Right atrium auricular region (tissue), 2 donors: ENCODE measurements around the gene GPC3. TPM values are rescaled to one million over a fixed set of nuclear protein-coding genes. Genes with fewer than 3 reads are reported as not detected.

Experiments used
- DNase-seq: peaks from one replicate; pipeline ENCODE4 v3.0.0-alpha.2; 2019; ENCODE audit warnings: low spot score
- H3K27ac ChIP-seq, 2 donors: fragments of 200-600 bp; sonication (generic); 1 replicate in 1 of 2; 2 replicates in 1 of 2; pipeline ENCODE4 v1.5.1; 2016 to 2019
- H3K27me3 ChIP-seq, 2 donors: fragments of 200-600 bp; sonication (generic); one replicate each; pipeline versions ENCODE4 v1.5.1 to v1.6.0; 2017 to 2019
- H3K36me3 ChIP-seq: fragments of 200-600 bp; sonication (generic); one replicate; pipeline ENCODE4 v1.5.1; 2016
- H3K4me1 ChIP-seq, 2 donors: fragments of 200-600 bp; sonication (generic); one replicate each; pipeline versions ENCODE4 v1.5.1 to v1.6.0; 2017 to 2019
- H3K4me3 ChIP-seq, 2 donors: fragments of 200-600 bp; sonication (generic); 1 replicate in 1 of 2; 2 replicates in 1 of 2; pipeline ENCODE4 v1.5.1; 2017 to 2019; ENCODE audit warnings: mild to moderate bottlenecking in 1 of 2, moderate library complexity in 1 of 2
- H3K9me3 ChIP-seq, 2 donors: fragments of 200-600 bp; sonication (generic); one replicate each; pipeline ENCODE4 v1.5.1; 2019
- CTCF ChIP-seq, 2 donors: fragments of 200-600 bp; sonication (generic); IDR thresholded peaks; one replicate each; pipeline ENCODE4 v1.5.1; 2019; ENCODE audit warnings: antibody characterized with exemption in 2 of 2
- total RNA-seq, 2 donors: library from RNA; depleted of rRNA; stranded (reverse); fragments of >200 nt; gene quantifications; one replicate each; pipeline ENCODE4 v1.1.0, GENCODE V29; 2016

GPC3 gene
- total RNA-seq, 2 donors from 2014 or later, result 3.5 to 18.6 TPM

DNA sequence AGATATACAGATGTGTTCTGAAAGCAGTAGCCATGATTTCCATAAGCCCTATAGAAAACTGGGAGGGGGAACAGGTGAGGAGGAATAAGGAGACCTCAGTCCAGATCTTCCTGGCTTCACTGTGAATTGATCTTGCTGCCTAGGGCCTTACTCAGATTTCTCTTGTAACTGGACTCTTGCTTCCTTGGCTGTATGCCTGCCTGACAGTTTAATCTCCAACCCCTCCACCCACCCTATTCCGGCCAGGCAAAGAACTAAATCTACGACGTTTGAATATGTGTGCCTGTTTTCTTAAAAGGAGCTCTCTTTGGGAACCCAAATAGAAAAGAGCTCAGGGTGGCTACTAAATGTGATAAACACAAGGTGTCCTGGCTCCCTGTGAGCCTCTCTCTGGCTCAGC, 173.0 kb downstream of the GPC3 start:
- Histone ChIP-seq H3K36me3 (no peaks in the 10 kb centered on the region), H3K9me3 (no peaks in the 10 kb centered on the region), H3K27me3 (no peaks in the 10 kb centered on the region), H3K4me1 (no peaks in the 10 kb centered on the region), H3K4me3 (no peak overlapping the region), H3K27ac (no peak overlapping the region)
- TF ChIP-seq CTCF (IDR thresholded peaks at IDR 0.05), result no peak
- no peak for DNase-seq

DNA sequence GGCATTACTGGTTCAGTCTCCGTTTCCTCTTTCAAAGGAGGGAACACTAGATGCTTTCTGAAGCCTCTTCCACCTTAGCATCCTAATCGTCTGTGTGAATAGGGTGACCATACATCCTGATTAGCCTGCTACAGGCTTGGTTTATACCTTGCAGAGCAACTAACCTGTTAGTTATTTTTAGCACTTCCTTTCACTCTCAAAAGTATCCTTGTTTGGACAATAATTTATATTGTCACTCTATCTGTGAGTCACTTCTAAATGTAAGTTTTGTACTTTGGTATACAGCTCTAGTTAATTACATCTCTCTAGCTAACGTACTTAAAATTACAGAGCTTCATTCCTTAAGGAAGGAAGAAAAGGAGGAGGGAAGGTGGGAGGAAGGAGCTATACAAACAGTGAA, 174.5 kb downstream of the GPC3 start:
- no peak for TF ChIP-seq CTCF (IDR thresholded peaks at IDR 0.05)
- Histone ChIP-seq H3K9me3 (no peaks in the 10 kb centered on the region), H3K36me3 (no peaks in the 10 kb centered on the region), H3K27ac (no peak overlapping the region), H3K27me3 (no peaks in the 10 kb centered on the region), H3K4me1 (no peaks in the 10 kb centered on the region), H3K4me3 (no peak overlapping the region)
- DNase-seq, result no peak

DNA sequence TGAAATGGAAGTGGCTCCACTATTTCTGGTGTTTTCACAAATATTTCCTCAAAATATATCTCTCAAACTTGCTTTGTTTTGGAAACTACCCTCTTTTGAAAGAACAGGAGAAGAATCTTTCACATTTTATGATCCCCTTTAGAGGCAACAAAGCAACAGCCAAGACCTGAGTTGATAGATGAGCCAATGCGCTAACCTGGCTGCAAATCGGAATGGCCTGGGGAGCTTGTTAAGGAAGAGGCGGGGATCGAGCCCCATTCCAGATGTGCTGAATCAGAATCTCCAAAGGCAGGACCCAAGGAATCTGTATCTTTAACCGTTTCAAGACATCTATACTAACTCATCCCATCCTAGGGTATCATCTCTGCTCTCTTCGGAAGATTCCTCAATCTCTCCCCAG, 181.3 kb downstream of the GPC3 start:
- no peak overlapping the region for H3K27ac ChIP-seq
- no peaks in the 10 kb centered on the region for H3K9me3 ChIP-seq
- H3K36me3 ChIP-seq, result no peaks in the 10 kb centered on the region
- no peak overlapping the region for H3K4me3 ChIP-seq
- no peak for DNase-seq
- no peak for TF ChIP-seq CTCF (IDR thresholded peaks at IDR 0.05)
- H3K4me1 ChIP-seq, result no peaks in the 10 kb centered on the region
- H3K27me3 ChIP-seq, result no peaks in the 10 kb centered on the region

GRCh38 chrX:133796282-133796681, 189.1 kb downstream of the GPC3 start:
- DNase-seq, result no peak
- no peak overlapping the region for H3K27ac ChIP-seq
- H3K4me3 ChIP-seq, result no peak overlapping the region
- H3K4me1 ChIP-seq, result no peaks in the 10 kb centered on the region
- no peak for TF ChIP-seq CTCF (IDR thresholded peaks at IDR 0.05)
- no peaks in the 10 kb centered on the region for H3K9me3 ChIP-seq
- H3K27me3 ChIP-seq, result no peaks in the 10 kb centered on the region
- no peaks in the 10 kb centered on the region for H3K36me3 ChIP-seq

GRCh38 chrX:133794126-133794525, 191.3 kb downstream of the GPC3 start:
- DNase-seq, result no peak
- no peak overlapping the region for H3K27ac ChIP-seq
- no peak for TF ChIP-seq CTCF (IDR thresholded peaks at IDR 0.05)
- no peaks in the 10 kb centered on the region for H3K36me3 ChIP-seq
- H3K4me3 ChIP-seq, result no peak overlapping the region
- H3K4me1 ChIP-seq, result no peaks in the 10 kb centered on the region
- H3K27me3 ChIP-seq, result no peaks in the 10 kb centered on the region
- no peaks in the 10 kb centered on the region for H3K9me3 ChIP-seq

- Histone ChIP-seq H3K36me3 (no peaks in the 10 kb centered on the region), H3K27ac (no peak overlapping the region), H3K9me3 (no peaks in the 10 kb centered on the region), H3K27me3 (no peaks in the 10 kb centered on the region), H3K4me1 (no peaks in the 10 kb centered on the region), H3K4me3 (no peak overlapping the region)
- DNase-seq, result no peak
- no peak for TF ChIP-seq CTCF (IDR thresholded peaks at IDR 0.05)
Measured at GRCh38 chrX:133793626-133794025, 191.8 kb downstream of the GPC3 start.
